ENCODE data around the gene CBX6. TPM values are rescaled to one million over a fixed set of nuclear protein-coding genes. Genes with fewer than 3 reads are reported as not detected.

CBX6 gene
- total and polyA plus RNA-seq, 10 of the 15 experiments (the other 5 are each of a cell fraction or from before 2014, with no cell fraction given), result 3.6 to 142 (median 37.4) TPM

DNA sequence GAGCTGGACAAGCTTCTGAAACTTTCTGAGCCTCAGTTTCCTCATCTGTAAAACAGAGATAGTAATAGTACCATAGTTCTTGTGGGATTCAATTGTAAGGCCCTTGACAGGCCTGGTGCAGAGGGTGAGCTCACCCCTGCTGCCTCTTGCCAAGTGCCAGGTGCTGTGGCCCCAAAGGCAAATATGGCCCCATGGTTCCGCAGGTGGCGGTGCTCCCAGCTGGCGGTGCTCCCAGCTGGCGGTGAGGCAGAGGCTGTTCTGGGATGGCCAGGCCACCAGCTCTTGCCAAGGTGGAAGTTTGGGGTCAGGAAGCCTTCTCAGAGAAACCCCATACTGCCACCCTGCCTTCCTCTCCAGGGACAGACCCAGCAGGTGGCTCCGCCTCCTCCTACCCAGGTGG lies 37.0 kb downstream of the CBX6 start:
- no peak for DNase-seq (ENCODE audit: low read depth, low spot score)
- H3K4me3 ChIP-seq, result no peak overlapping the region
- RAD21 ChIA-PET (ENCODE audit: unreplicated experiment), result no interaction called here
- peaks cover 0 to 4% of the 10 kb centered on the region in 2 experiments; a peak in 3 of 4 replicates for H3K27me3 ChIP-seq (replicated peaks in 1 of 2; ENCODE audit: control insufficient read depth in 2 of 2, insufficient read depth in 2 of 2, low read length in 1 of 2)
- no peaks in the 10 kb centered on the region for H3K4me1 ChIP-seq (ENCODE audit: control insufficient read depth, insufficient read depth, low read length)
- H3K9me3 ChIP-seq (replicated peaks; ENCODE audit: control insufficient read depth, insufficient read depth, low read length), result no peaks in the 10 kb centered on the region
- no peak for FAIRE-seq
- CTCF ChIA-PET, result interaction anchor here (0.6 kb wide), 1 partner anchor 76 kb away, joined by 3 read pairs; no protein-coding TSS in a partner anchor
- in situ Hi-C loops (cut with MboI), result no loop called here
- H3K36me3 ChIP-seq (ENCODE audit: control insufficient read depth in 2 of 2, insufficient read depth in 2 of 2, low read length in 1 of 2), result no peaks in the 10 kb centered on the region
- SMC1A ChIA-PET (ENCODE audit: uncharacterized antibody, unreplicated experiment), result no interaction called here
- no peaks in the 10 kb centered on the region for H4K20me1 ChIP-seq (ENCODE audit: control insufficient read depth, insufficient read depth)
- H2AFZ ChIP-seq (ENCODE audit: control insufficient read depth, low read depth, low read length), result no peak overlapping the region
- WGBS (ENCODE audit: insufficient coverage, insufficient replicate concordance, low lambda C conversion rate, missing lambda C conversion rate), result 70% methylated on average over 5 of the region's 5 CpGs
- TF ChIP-seq, protein P1, sequence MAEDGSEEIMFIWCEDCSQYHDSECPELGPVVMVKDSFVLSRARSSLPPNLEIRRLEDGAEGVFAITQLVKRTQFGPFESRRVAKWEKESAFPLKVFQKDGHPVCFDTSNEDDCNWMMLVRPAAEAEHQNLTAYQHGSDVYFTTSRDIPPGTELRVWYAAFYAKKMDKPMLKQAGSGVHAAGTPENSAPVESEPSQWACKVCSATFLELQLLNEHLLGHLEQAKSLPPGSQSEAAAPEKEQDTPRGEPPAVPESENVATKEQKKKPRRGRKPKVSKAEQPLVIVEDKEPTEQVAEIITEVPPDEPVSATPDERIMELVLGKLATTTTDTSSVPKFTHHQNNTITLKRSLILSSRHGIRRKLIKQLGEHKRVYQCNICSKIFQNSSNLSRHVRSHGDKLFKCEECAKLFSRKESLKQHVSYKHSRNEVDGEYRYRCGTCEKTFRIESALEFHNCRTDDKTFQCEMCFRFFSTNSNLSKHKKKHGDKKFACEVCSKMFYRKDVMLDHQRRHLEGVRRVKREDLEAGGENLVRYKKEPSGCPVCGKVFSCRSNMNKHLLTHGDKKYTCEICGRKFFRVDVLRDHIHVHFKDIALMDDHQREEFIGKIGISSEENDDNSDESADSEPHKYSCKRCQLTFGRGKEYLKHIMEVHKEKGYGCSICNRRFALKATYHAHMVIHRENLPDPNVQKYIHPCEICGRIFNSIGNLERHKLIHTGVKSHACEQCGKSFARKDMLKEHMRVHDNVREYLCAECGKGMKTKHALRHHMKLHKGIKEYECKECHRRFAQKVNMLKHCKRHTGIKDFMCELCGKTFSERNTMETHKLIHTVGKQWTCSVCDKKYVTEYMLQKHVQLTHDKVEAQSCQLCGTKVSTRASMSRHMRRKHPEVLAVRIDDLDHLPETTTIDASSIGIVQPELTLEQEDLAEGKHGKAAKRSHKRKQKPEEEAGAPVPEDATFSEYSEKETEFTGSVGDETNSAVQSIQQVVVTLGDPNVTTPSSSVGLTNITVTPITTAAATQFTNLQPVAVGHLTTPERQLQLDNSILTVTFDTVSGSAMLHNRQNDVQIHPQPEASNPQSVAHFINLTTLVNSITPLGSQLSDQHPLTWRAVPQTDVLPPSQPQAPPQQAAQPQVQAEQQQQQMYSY (CRISPR knock-in tag; IDR thresholded peaks at IDR 0.05), result no peak
- TF ChIP-seq CBX5 (IDR thresholded peaks at IDR 0.05; ENCODE audit: low read depth) (no peak), ZBED1 (IDR thresholded peaks at IDR 0.05; ENCODE audit: borderline replicate concordance) (no peak), SREBF1 (IDR thresholded peaks at IDR 0.05; ENCODE audit: low read length) (no peak), NBN (IDR thresholded peaks at IDR 0.05) (no peak), RCOR1 (conservative IDR thresholded peaks at IDR 0.05; ENCODE audit: low read depth, low read length) (no peak)
- TF ChIP-seq, protein P2, sequence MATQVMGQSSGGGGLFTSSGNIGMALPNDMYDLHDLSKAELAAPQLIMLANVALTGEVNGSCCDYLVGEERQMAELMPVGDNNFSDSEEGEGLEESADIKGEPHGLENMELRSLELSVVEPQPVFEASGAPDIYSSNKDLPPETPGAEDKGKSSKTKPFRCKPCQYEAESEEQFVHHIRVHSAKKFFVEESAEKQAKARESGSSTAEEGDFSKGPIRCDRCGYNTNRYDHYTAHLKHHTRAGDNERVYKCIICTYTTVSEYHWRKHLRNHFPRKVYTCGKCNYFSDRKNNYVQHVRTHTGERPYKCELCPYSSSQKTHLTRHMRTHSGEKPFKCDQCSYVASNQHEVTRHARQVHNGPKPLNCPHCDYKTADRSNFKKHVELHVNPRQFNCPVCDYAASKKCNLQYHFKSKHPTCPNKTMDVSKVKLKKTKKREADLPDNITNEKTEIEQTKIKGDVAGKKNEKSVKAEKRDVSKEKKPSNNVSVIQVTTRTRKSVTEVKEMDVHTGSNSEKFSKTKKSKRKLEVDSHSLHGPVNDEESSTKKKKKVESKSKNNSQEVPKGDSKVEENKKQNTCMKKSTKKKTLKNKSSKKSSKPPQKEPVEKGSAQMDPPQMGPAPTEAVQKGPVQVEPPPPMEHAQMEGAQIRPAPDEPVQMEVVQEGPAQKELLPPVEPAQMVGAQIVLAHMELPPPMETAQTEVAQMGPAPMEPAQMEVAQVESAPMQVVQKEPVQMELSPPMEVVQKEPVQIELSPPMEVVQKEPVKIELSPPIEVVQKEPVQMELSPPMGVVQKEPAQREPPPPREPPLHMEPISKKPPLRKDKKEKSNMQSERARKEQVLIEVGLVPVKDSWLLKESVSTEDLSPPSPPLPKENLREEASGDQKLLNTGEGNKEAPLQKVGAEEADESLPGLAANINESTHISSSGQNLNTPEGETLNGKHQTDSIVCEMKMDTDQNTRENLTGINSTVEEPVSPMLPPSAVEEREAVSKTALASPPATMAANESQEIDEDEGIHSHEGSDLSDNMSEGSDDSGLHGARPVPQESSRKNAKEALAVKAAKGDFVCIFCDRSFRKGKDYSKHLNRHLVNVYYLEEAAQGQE (IDR thresholded peaks at IDR 0.05; ENCODE audit: low read depth, low read length), result no peak
- TF ChIP-seq, protein P3, sequence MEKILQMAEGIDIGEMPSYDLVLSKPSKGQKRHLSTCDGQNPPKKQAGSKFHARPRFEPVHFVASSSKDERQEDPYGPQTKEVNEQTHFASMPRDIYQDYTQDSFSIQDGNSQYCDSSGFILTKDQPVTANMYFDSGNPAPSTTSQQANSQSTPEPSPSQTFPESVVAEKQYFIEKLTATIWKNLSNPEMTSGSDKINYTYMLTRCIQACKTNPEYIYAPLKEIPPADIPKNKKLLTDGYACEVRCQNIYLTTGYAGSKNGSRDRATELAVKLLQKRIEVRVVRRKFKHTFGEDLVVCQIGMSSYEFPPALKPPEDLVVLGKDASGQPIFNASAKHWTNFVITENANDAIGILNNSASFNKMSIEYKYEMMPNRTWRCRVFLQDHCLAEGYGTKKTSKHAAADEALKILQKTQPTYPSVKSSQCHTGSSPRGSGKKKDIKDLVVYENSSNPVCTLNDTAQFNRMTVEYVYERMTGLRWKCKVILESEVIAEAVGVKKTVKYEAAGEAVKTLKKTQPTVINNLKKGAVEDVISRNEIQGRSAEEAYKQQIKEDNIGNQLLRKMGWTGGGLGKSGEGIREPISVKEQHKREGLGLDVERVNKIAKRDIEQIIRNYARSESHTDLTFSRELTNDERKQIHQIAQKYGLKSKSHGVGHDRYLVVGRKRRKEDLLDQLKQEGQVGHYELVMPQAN (conservative IDR thresholded peaks at IDR 0.05), result no peak
- no peak overlapping the region for H3K27ac ChIP-seq (ENCODE audit: control insufficient read depth, insufficient read depth)
- intact Hi-C loops (cut with micrococcal nuclease; ENCODE audit: unreplicated experiment), result no loop called here
- POLR2A ChIA-PET, result no interaction called here
- no peak for ATAC-seq
- H3K79me2 ChIP-seq (ENCODE audit: control insufficient read depth, insufficient read depth, low read length), result no peaks in the 10 kb centered on the region
- H3K4me2 ChIP-seq (ENCODE audit: control insufficient read depth, insufficient read depth), result no peak overlapping the region
- H3K9ac ChIP-seq (ENCODE audit: control insufficient read depth, insufficient read depth, low read length), result no peak overlapping the region
- BruUV-seq (replicated peaks), result no TSS peak
